CD4-positive, alpha-beta T cell treated with Interleukin-21 for 1 hour (primary cell): ENCODE results near the gene PDE11A.
A peak's percentile ranks its signal among the peaks of the same experiment; 100 is the strongest.
"Not testable (repeated sequence)": the region's sequence is repeated elsewhere in the genome, so short reads cannot be mapped to it uniquely, and the experiment has no call there.

Source experiments
- DNase-seq: peaks from one replicate; pipeline ENCODE4 v3.0.0-alpha.2; 2020

Gene PDE11A

DNA sequence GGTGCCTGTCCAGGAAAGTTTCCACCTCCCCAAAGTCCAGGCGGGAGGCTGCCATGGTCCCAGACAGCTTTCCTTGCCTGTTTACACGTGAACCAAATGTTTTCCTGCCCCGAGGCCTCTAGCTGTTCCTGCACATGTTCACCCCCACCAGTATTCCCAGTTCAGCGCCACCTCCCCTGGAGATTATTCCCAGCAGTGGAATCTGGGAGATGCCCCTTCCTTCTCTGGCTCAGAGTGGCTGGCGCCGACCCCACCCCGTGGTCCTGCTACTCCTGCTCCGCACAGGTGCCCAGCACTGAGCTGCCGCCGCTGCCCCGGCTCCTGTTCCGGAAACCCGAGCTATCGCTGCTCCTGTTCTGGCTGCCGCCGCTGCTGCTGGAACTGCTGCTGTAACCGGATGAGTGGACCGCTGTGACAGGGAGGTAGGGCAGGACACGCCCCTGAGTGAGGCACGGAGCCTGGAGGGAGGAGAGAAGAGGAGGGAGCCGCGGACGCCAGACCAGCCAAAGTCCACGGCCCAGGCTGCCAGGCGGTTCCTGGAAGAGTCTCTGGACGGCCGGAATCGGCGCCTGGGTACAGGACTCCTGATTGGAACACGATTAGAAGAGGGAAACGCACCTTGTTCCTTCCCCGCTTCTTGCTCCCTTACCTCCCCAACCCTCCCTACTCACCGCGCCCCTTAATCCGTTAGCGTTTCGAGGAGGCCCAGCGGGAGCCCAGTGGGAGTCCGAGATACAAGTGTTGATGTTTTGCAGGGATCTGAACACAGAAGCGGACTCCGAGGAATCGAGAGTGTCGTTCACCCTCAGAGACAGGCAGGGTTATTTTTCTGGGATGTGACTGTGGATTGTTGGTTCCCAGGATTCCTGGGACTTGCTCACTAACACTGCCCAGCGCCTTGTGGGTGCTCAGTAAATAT, at the start of gene PDE11A:
TSS of gene PDE11A (minus strand) at position 395 of the 919 bp plus-strand sequence. CDS start at position 55, 340 bp downstream.
- DNase-seq = peak; percentile 7

DNA sequence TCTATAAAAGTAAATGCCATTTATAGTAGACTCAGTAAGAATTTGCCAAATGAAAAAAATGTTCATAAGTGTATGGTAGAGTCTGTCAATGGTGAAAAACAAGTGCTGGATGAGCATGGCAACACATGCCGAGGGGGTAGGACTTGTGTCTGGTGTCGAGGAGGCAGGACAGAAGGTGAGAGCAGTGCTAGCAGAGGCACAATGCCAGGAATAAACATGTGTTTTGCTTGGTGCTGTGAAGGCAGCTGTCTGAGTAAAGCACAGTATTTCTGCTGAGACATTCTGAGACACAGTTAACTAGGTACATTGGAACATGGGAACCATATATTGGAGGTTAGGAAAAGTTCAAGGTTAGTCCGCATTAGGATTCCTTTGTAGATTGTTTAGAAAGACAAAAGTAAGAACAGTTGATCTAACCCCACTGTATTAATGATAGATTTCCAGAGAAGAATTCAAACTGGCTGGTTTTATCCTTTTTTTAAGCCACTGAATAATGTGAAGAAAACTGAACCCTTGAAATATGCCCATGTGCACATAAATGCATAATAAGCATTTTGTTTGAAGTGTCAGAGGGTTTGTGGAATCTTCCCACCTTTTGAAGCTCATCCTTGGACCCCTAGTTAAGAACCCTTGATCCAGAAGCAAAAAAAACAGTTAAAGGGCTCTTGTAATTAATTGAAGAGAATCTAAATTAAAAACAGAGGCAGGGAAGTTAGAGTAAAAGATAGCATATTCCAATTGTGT, 46.8 kb upstream of the PDE11A start:
- DNase-seq = no peak

DNA sequence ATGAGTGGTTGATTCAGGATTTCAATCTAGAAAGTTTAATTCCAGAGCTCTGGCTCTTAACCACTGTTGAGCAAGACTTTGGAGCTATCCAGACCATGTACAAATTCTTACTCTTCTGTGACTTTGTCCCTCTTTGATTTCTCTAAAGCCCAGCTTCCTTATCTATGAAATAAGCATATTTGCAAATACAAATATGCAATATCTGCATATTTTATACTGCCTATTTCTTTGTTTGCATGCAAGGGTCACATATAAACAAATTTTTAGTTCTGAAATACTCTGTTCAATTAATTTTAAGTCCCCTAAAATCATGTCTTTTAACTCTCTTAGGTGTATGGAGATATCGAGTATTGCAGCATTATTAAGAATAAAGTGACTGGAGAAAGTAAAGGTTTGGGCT, 45.1 kb upstream of the PDE11A start:
- DNase-seq = no peak

DNA sequence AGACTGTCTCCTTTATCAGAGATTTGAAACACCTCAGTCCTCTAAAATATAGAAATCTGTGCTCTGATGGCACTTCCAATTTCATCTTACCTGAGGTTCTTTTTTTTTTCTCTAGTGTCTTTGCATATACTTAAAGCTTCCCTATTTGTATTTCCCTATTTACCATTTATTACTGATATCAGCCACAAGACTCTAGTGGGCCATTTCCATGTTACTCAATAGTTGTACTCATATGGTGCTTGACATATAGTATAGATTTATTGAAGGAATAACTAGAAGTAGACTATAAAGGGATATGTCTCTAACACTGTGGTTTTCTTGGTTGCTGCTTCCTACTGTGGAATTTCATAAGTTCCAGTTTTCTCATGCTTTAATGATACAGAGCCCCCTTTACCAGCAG, 42.7 kb upstream of the PDE11A start:
- no peak for DNase-seq

DNA sequence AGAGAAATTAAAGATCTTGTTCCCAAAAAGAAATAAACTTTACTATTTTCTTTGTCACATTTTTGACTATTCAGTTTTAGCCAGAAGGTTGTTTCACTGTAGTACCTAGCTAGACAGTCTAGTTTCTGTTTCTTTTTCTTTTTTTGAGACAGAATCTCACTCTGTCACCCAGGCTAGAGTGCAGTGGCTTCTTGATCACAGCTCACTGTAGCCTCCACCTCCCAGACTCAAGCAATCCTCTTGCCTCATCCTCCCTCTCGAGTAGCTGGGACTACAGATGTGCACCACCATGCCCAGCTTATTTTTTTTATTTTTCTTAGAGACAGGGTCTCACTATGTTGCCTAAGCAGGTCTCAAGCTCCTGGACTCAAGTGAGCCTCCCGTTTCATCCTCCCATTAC, 41.9 kb upstream of the PDE11A start:
- DNase-seq = no peak

DNA sequence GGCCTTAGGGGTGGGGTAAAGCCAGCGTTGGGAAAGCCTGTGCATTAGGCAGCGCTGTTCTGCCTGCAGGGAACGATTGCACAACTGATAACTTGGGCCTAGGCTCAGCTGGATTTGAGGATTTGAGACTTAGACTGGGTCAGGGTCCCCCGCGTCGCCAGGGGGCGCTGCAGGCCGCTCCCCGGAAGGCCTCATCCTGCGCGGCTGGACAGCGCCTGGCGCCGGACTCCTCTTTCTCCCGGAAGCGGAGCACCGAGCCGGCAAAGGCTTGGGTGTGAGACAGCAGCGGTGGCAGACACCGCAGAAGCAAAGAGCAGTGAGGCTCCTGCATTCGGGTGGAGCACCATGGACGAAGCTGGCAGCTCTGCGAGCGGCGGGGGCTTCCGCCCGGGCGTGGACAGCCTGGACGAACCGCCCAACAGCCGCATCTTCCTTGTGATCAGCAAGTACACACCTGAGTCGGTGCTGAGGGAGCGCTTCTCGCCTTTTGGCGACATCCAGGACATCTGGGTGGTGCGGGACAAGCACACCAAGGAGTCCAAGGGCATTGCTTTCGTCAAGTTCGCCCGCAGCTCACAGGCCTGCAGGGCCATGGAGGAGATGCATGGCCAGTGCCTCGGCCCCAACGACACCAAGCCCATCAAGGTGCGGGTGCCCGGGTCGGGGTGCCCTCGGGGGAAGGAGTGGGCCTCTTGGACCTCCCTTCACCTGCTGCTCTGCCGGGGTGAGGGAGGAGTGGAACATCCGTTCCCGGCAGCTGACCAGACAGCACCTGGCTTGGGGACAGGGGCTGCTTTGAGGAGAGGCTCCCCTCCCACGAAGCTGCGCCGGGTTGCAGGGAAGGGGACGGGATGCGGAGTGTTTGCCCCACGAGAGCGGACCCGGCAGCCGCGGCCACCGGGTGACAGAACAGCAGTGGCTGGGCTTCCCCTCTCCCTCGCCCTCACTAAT, 39.9 kb upstream of the PDE11A start, which contains the start of gene RBM45:
TSS of gene RBM45 (plus strand) at position 236 of the 951 bp plus-strand sequence. CDS start at position 346, 110 bp downstream.
- DNase-seq = peak; percentile 84

DNA sequence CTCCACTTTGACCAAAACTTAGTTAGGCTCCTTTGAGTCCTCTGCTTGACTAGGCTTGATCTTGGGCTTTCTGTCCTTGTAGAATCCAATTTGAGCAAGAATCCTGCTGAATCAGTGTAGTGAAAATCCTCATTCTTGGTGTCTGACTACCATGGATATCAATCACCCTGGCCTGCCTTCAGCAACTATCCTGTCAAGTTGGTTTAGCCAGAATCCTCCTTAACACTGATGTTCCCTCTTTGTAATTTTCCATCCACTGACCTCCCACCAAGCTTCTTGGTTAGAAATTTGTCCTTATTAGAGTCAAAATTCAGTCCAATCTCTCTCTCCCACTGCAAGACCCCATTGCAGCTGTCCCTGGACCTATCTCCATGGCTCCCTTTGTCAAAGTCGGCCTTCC, 39.2 kb upstream of the PDE11A start:
- DNase-seq = no peak

DNA sequence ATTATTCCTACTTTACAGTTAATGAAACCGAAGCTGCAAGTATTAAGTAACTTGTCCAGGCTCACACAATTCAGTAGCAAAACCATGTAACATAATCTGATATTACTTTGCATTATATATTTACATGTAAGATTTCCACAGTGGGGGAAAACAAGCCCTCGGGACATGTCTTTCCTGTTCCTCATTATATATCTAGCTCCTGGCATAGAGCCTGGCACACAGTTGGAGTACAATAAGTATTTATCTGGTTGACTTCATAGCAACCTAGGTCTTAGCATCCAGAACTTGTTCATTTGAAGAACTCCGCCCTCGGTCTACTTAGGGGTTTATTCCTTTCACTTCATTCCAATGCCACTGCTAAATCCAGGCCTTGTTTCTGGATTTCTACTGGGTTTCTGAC, 38.1 kb upstream of the PDE11A start:
- no peak for DNase-seq

DNA sequence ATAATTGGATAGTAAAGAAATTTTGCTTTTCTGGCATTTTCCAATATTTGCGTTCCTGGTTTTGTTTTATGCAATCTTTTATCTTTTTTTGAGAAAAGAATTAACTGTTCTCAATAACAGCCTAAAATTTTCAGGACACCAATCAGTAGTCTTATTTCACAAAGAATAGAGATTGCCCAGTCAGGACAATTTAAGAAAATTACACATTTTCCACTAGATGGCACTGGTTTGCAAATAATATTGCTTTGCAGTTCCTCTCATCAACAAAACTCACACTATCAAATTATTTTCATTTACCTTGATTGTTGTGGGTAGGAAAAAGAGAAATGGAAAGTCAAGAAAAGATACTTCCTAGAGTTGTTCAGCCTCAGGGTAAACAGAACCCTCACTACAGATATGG, 37.2 kb upstream of the PDE11A start:
- peak; percentile 59 for DNase-seq

DNA sequence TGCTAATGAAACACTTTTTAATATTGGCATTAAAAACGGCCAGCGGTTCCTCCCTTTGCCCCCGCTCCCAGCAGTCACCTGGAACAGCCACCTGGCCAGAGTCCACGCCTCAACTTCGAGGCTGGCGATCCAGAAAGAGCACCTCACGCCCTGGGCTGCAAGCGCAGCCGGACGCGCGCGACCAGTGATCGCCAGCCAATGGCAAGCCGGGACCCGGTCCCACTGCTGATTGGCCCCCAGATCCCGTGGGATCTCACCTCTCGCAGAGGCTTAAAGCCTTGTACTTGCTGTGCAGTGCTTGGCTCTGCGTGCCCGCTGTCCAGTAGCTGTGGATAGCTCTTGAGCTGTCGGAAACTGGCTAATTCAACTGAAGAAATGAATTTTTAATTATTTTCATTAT, 35.6 kb upstream of the PDE11A start:
- DNase-seq = no peak

DNA sequence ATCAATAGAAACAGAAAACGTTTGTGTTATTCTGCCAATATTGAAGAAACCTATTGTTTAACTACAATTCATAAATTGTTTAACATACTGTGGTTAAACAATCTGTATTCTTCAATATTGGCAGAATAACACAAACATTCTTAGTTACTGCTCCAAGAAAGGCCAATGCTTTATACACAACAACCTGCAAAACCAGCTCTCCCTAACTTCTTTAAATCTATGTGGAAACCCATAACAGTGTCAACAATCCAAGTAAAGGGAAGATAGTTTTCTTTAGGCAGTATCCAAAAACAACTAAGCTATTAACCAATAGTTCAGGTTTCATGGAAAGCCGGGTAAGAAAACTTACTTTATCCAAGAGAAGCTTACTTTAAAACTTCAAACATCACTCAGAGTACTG, 33.5 kb upstream of the PDE11A start:
- DNase-seq = no peak

DNA sequence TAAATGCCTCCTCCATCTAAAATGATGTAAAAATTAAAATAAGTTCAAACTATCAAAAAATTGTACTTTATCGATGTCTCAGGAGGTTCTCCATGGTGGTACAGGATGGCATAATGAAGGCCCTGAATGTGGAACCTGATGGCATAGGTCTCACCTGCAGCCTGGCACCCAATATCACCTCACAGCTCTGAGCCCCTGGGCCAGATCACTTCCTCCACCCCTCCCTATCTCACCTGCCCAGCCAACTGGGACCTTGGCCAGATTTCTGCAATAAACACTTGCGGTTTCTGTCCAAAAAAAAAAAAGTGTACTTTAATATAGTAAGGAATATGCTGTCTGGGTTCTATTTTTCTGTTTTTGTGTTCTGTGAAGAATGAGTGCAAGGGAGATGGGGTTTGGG, 33.0 kb upstream of the PDE11A start:
- DNase-seq = no peak

DNA sequence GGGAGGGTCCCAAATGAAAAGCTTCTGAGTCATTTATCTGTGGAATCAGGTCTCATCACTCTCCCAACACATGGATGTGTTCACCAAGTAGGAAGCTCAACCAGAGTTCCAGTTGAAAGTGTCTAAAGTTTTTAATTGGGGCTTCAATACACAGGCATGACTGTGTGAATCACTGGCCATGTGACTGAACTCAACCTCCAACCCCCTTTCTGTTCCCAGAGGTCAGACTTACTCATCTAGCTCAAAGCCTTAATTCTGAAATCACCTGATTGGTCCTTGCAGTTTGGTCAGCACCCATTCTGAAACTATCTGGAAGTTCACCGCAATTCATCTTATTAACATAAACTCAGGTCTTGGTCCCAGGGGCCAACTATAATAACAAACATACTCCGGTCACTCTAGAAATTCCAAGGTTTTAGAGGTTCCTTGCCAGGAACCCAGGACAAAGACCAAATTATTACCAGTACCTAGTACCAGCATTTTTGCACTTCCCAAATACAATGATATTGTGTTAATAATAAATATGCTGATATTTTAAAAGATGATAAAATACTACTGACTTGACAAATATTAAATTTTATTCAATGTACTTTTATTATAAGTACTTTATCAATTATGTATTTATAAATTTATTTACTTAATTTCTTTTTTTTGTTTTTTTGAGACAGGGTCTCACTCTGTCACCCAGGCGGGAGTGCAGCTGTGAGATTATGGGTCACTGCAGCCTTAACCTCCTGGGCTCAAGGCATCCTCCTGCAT, 28.9 kb upstream of the PDE11A start:
- no peak for DNase-seq

DNA sequence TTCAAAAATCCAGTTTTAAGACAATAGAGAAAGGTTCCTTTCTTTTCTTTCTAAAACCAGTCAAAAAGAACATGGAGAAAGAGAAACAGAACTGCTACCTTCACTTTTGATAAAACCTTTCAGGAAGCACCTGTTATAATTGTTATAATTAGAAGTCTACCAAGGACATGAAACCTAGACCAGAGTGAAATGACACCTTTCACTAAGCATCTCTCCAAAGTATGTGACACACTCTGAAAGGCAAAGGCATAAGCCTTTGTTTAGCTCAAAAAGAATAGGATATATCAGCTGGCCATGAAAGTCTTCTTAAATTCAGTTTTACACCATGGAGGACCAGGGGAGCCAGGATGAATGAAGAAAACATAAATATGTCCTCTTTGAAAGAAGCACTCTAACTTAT, 20.9 kb upstream of the PDE11A start:
- DNase-seq = no peak

DNA sequence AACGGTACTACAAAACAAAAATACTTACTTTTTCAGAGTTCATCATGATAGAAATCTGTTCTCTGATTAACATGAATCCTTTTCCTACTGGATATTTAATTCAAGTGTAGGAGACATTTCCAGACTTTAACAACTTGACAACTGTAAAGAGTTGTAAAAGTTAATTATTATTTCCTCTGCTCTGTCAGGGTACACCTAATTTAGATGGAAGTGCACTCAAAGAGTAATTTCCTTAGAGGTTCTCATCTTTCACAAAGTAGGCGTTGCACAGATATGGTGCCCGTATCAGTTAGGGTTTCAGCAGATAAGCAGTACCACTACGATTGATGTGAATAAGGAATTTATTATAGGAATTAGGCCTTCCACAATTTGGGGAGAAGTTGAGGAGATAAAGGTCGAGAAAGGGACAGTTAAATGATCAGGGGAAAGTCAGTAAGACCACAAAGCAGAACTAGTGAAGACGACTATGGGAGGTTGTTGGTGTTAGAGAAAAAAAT, 16.2 kb upstream of the PDE11A start:
- no peak for DNase-seq

DNA sequence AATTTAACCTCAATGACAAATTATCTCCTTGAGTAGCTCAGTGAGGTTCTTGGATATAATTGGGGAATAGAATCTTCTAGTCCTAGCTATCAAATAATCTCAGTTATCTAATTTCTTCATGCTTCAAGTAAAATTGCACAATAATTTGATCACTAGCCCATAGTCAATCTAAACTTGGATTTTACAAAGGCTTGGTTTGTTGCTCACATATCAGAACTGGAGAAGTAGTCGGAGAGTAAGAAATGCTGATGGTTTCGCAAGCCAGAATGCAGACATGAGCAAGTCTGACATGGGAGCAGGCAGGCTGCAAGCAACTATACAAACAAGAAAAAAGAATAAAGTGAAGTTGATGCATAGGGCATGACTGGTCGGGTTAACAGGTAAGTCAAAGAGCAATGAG, 11.7 kb upstream of the PDE11A start:
- no peak for DNase-seq

DNA sequence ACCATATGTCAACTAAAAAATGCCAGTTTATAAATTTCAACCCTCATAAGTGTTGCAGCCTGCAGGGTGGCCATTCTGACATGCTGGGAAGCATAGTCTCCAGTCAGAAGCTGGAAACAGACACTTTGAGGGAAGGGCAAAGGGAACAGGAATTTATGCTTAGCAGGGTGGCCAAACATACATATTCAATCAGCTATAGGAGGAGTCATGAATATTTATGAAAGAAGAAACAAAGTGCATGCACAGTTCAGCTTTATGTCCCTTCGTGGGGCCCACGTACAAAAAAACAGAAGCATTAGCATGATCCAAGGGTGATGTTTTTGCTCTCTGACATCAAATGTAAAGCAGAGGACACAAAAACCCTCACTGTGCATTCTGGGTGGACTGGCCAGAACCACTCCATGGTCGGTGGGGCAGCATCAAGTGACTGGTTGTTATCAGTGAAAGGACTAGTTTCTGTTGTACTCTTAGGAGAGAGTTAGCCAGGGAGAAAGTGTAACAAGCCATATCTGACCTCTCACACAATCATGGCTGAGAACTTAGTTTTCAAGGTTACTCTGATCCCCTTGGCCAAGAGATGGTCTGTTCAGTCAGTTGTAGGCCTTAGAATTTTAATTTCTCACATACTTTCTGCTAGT, 9.9 kb upstream of the PDE11A start:
- no peak for DNase-seq

DNA sequence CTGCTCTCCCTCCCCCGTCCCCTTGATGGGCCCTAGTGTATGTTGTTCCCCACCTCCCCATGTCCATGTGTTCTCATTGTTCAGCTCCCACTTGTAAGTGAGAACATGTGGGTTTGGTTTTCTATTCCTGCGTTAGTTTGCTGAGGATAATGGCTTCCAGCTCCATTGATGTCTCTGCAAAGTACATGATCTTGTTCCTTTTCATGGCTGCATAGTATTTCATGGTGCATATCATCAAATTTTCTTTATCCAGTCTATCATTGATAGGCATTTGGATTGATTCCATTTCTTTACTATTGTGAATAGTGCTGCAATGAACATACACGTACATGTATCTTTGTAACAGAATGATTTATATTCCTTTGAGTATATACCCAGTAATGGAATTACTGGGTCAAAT, 6.7 kb upstream of the PDE11A start:
- DNase-seq = not testable (repeated sequence)

DNA sequence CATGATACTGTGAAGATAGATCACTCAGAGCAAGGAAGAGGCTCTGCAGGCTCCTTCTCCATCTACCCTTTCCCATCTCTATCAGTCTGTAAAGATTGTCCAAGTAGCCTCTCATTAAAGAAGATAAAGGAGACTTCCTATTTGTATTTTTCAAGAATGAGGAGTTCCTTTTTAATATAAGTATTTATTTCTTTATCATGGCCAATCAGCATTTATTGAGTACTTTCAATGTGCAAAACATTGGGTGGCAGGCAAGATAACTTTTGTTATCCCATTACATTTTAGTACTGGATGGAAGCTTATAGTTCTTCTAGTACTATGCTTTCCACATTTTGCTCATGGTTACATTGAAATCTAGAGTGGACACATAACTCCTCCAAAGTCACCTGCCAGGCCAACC, 3.6 kb upstream of the PDE11A start:
- no peak for DNase-seq

DNA sequence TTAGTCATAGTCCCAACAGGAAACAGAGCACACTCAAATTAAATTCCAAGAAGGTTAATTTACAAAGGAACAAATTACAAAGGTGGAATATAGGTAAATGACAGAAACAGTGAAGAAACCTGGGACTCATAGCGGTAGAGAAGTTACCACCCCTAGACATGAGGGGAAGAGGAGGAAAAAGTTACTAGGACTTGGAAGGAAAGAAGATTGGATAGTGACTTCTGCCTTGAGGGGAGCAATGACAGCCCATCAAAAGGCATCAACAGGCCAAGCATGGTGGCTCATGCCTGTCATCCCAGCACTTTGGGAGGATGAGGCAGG, 2.4 kb upstream of the PDE11A start:
- no peak for DNase-seq
